OCI-LY7 (cell line): ENCODE measurements around the gene WDR31. TPM values are rescaled to one million over a fixed set of nuclear protein-coding genes. Genes with fewer than 3 reads are reported as not detected.
A peak's percentile ranks its signal among the peaks of the same experiment; 100 is the strongest.

Experiments
- BruUV-seq: library from RNA; stranded (reverse); fragments of 400-500 nt; replicated peaks from 2 replicates; lab custom pipeline; 2021; lab: Mats Ljungman, UMichigan
- CTCF ChIA-PET: fragments of 300-600 bp; sonication (Branson Sonifier 250); formaldehyde crosslinking; loops from one replicate; lab custom pipeline; 2022; ENCODE audit warnings: antibody characterized with exemption; ENCODE audit not compliant: unreplicated experiment; lab: Charles Lee
- POLR2A ChIA-PET: fragments of 300-600 bp; sonication (Branson Sonifier 250); formaldehyde crosslinking; loops from one replicate; lab custom pipeline; 2022; ENCODE audit warnings: antibody characterized with exemption; lab: Charles Lee
- DNase-seq: peaks from one replicate; pipeline ENCODE4 v3.0.0-alpha.2; 2015; ENCODE audit warnings: low spot score
- H2AFZ ChIP-seq: fragments of 200-600 bp; sonication (generic), shearing (Covaris generic); 2 replicates; pipeline ENCODE4 v1.6.1; 2014; ENCODE audit warnings: mild to moderate bottlenecking, antibody characterized with exemption, low read length, moderate library complexity
- H3K27ac ChIP-seq: fragments of 200-600 bp; sonication (generic); 2 replicates; pipeline ENCODE4 v1.5.1; 2014; ENCODE audit warnings: mixed run types, low read depth, mild to moderate bottlenecking, moderate library complexity, low read length, inconsistent platforms; ENCODE audit not compliant: poor library complexity, severe bottlenecking
- H3K36me3 ChIP-seq: fragments of 200-600 bp; sonication (generic); 2 replicates; pipeline ENCODE4 v1.6.1; 2014; ENCODE audit warnings: mild to moderate bottlenecking, antibody characterized with exemption, low read length, moderate library complexity, mixed read lengths; ENCODE audit not compliant: insufficient read depth
- H3K4me1 ChIP-seq: fragments of 200-600 bp; sonication (generic); 2 replicates; pipeline ENCODE4 v1.5.1; 2014; ENCODE audit warnings: mild to moderate bottlenecking, low read length; ENCODE audit not compliant: insufficient read depth, poor library complexity, severe bottlenecking
- H3K4me2 ChIP-seq: fragments of 200-600 bp; sonication (generic); 2 replicates; pipeline ENCODE4 v1.6.1; 2014; ENCODE audit warnings: mild to moderate bottlenecking, low read length
- H3K4me3 ChIP-seq: fragments of 200-600 bp; sonication (generic); 2 replicates; pipeline ENCODE4 v1.5.1; 2014; ENCODE audit warnings: mild to moderate bottlenecking, low read depth, low read length; ENCODE audit not compliant: poor library complexity, severe bottlenecking
- H3K79me2 ChIP-seq: fragments of 200-600 bp; sonication (generic); 2 replicates; pipeline ENCODE4 v1.6.1; 2016; ENCODE audit warnings: low read depth, mild to moderate bottlenecking, low read length, moderate library complexity, mixed read lengths; ENCODE audit not compliant: insufficient read depth
- H3K9me2 ChIP-seq: fragments of 200-600 bp; sonication (generic); 2 replicates; pipeline ENCODE4 v1.6.1; 2016; ENCODE audit warnings: mild to moderate bottlenecking, low read length, mixed read lengths; ENCODE audit not compliant: insufficient read depth
- H3K9me3 ChIP-seq: fragments of 200-600 bp; sonication (generic); 2 replicates; pipeline ENCODE4 v1.6.1; 2014; ENCODE audit warnings: mild to moderate bottlenecking, mixed run types, low read length, mixed read lengths
- H4K20me1 ChIP-seq: fragments of 200-600 bp; sonication (generic); 2 replicates; pipeline ENCODE4 v1.6.1; 2014; ENCODE audit warnings: mild to moderate bottlenecking, antibody characterized with exemption, low read length, moderate library complexity, mixed read lengths; ENCODE audit not compliant: insufficient read depth
- EZH2phosphoT487 ChIP-seq: fragments of 200-600 bp; sonication (generic); IDR thresholded peaks from 2 replicates; pipeline ENCODE4 v1.6.1; 2018; ENCODE audit warnings: low read depth, borderline replicate concordance, mild to moderate bottlenecking, mixed run types, antibody characterized with exemption, low read length, moderate library complexity, mixed read lengths
- intact Hi-C: fragments of 100-400 bp; cut with micrococcal nuclease; formaldehyde crosslinking; loops from one replicate; pipeline ENCODE4 v1.10.0; 2022; ENCODE audit not compliant: unreplicated experiment
- total RNA-seq, 2 experiments: library from RNA; depleted of rRNA in 1 of 2; stranded (reverse); fragments of >200 nt in 1 of 2; shearing (Covaris generic) in 1 of 2; gene quantifications; 2 replicates each; pipeline ENCODE4 v1.2.3, GENCODE V29; 2014 to 2022
- TF ChIP-seq, protein P1 (sequence below): fragments of 200-600 bp; sonication (generic); conservative IDR thresholded peaks from 2 replicates; pipeline ENCODE4 v1.5.1; 2014; ENCODE audit warnings: mild to moderate bottlenecking, antibody characterized with exemption, low read length, moderate library complexity, mixed read lengths

The WDR31 gene
- total RNA-seq, 2 experiments from 2014 or later = 0.19 to 1.4 TPM

- Histone ChIP-seq H3K9me2 (no peaks in the 10 kb centered on the region), H4K20me1 (no peaks in the 10 kb centered on the region), H3K9me3 (no peaks in the 10 kb centered on the region), H3K27ac (no peak within 1 kb of the TSS), H2AFZ (peak within 1 kb of the TSS; percentile 44; the same call in 1 of the 2 replicates), H3K79me2 (no peaks in the 10 kb centered on the region), H3K4me2 (peak within 1 kb of the TSS; percentile 63), H3K4me1 (peaks cover 19% of the 10 kb centered on the region), H3K36me3 (no peaks in the 10 kb centered on the region), H3K4me3 (peak within 1 kb of the TSS; percentile 58)
- intact Hi-C loops = no loop called here
- BruUV-seq = no TSS peak
- DNase-seq = peak; percentile 25
- ChIA-PET POLR2A (interaction anchor here (0.7 to 4.6 kb wide), 3 partner anchors 9 to 129 kb away, joined by 3 to 31 read pairs (median 3); partner anchors contain the start of genes C9orf43, FKBP15, POLE3 and SLC31A1), CTCF (interaction anchor here (0.6 to 1.0 kb wide), 2 partner anchors 15 to 16 kb away, joined by 3 to 4 read pairs; no protein-coding TSS in a partner anchor)
- TF ChIP-seq EZH2phosphoT487 = 0 out of 2 replicates have a peak, but pooled peaks have one; percentile 58
- TF ChIP-seq, protein P1, sequence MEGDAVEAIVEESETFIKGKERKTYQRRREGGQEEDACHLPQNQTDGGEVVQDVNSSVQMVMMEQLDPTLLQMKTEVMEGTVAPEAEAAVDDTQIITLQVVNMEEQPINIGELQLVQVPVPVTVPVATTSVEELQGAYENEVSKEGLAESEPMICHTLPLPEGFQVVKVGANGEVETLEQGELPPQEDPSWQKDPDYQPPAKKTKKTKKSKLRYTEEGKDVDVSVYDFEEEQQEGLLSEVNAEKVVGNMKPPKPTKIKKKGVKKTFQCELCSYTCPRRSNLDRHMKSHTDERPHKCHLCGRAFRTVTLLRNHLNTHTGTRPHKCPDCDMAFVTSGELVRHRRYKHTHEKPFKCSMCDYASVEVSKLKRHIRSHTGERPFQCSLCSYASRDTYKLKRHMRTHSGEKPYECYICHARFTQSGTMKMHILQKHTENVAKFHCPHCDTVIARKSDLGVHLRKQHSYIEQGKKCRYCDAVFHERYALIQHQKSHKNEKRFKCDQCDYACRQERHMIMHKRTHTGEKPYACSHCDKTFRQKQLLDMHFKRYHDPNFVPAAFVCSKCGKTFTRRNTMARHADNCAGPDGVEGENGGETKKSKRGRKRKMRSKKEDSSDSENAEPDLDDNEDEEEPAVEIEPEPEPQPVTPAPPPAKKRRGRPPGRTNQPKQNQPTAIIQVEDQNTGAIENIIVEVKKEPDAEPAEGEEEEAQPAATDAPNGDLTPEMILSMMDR = no peak
These were observed 9.5 kb upstream of the WDR31 start, which contains the start of gene BSPRY for GRCh38 chr9:113349445-113350094. BSPRY (plus strand) TSS chr9:113349541; CDS start chr9:113349580, 39 bp downstream.

- Histone ChIP-seq H2AFZ (no peak overlapping the region), H3K9me2 (no peaks in the 10 kb centered on the region), H3K4me2 (peak overlapping the region; percentile 63), H3K79me2 (no peaks in the 10 kb centered on the region), H3K36me3 (no peaks in the 10 kb centered on the region), H3K4me1 (peaks cover 19% of the 10 kb centered on the region), H3K9me3 (no peaks in the 10 kb centered on the region), H3K4me3 (peak overlapping the region; percentile 58), H4K20me1 (no peaks in the 10 kb centered on the region), H3K27ac (no peak overlapping the region)
- TF ChIP-seq EZH2phosphoT487 = no peak
- TF ChIP-seq, protein P1 = no peak
- no TSS peak for BruUV-seq
- POLR2A ChIA-PET = interaction anchor here (0.6 to 4.6 kb wide), 4 partner anchors 9 to 999 kb away, joined by 3 to 31 read pairs (median 4); partner anchors contain the start of genes C9orf43, FKBP15, POLE3 and SLC31A1
- no peak for DNase-seq
- intact Hi-C loops = no loop called here
- CTCF ChIA-PET = interaction anchor here (1.0 kb wide), 1 partner anchor 15 kb away, joined by 3 read pairs; no protein-coding TSS in a partner anchor
These were observed 9.0 kb upstream of the WDR31 start for GRCh38 chr9:113349066-113349444.

- H3K9me2 ChIP-seq = no peaks in the 10 kb centered on the region
- peaks cover 19% of the 10 kb centered on the region for H3K4me1 ChIP-seq
- H4K20me1 ChIP-seq = no peaks in the 10 kb centered on the region
- no peak overlapping the region for H2AFZ ChIP-seq
- H3K79me2 ChIP-seq = no peaks in the 10 kb centered on the region
- no peak for DNase-seq
- H3K36me3 ChIP-seq = no peaks in the 10 kb centered on the region
- ChIA-PET CTCF (interaction anchor here (0.9 to 1.0 kb wide), 2 partner anchors 16 to 74 kb away, joined by 3 read pairs; no protein-coding TSS in a partner anchor), POLR2A (interaction anchor here (0.6 to 4.6 kb wide), 6 partner anchors 8 to 998 kb away, joined by 3 to 31 read pairs (median 4); partner anchors contain the start of gene WDR31)
- no peak for TF ChIP-seq EZH2phosphoT487
- TF ChIP-seq, protein P1 = no peak
- no peak overlapping the region for H3K27ac ChIP-seq
- no peaks in the 10 kb centered on the region for H3K9me3 ChIP-seq
- no TSS peak for BruUV-seq
- H3K4me3 ChIP-seq = no peak overlapping the region
- no peak overlapping the region for H3K4me2 ChIP-seq
- intact Hi-C loops = no loop called here
These were observed 8.4 kb upstream of the WDR31 start for GRCh38 chr9:113348437-113348836.
